Inflammatory macrophage (primary cell): ENCODE results near the gene TGFBR3.

Experiments
- DNase-seq, 2 donors: peaks; one replicate each; pipeline ENCODE4 v3.0.0-alpha.2; 2020 to 2022

Gene TGFBR3

DNA sequence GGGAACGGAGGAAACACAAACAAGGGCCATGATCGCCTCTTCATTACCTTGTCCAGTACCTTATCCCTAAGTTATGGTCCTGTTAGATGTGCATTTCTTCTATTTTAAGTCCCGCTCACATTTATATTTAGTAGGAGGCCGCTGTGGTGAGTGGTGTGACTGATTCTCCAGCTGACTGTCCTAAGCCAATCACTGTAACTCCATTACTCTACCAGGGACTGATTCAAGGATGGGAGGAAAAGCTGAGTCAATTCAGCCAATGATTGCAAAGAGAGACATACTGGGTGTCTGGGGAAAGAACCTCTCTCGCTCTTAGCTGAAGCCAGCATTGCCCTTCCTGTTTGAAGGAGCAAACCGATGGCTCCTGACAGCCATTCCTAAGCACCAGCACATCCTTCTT is 59.7 kb downstream of the TGFBR3 start:
- DNase-seq: no peak

DNA sequence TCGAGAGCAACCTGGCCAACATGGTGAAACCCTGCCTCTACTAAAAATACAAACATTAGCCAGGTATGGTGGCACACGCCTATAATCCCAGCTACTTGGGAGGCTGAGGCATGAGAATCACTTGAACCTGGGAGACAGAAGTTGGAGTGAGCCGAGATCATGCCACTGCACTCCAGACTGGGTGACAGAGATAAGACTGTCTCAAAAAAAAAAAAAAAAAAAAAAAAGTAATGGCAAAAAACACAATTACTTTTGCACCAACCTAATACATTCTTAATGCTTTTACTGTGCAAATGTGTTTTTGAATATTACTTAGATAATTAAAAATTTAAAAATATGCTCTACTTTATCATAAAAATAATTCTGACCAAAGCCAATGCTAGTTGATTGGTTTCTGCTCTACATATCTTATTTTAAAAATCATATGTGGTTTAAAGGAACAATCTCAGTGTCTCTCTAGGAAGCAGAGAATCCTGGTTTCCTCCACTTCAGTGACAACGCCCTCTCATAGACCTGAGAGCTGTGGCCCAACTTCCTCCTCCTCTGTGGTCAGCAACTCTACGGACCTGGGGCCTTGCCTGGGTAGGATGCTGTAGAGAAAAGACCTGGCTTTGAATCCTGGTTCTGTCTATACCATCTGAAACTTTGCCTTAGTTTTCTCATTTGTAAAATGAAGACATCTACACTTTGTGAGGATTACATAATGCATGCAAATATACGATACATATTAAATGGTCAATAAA is 64.7 kb downstream of the TGFBR3 start:
- no peak for DNase-seq

DNA sequence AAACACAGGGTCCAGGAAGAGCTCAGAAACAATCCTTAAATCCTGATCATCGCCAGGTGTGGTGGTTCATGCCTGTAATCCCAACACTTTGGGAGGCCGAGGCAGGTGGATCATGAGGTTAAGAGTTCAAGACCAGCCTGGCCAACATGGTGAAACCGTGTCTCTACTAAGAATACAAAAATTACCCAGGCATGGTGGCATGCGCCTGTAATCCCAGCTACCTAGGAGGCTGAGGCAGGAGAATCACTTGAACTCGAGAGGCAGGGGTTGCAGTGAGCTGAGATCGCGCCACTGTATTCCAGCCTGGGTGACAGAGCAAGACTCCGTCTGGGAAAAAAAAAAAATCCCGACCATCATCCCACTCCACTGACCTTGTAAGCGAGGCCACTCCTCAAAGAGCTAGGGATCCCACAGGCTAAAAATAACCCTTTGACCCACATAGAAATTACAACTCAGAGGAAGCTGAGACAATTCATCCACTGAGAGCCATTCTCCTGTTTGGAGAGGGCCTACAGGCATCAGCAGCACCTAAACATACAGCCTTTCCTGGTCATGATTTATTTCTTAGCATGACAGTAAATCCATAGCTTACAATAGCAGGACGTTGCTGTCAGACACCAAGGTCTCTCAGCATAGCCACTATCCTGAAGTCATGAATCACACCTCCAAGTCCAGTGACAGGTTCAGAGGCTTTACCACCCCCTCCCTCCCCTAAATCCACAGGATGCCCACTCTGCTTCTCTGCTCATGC is 66.7 kb downstream of the TGFBR3 start:
- DNase-seq: no peak

DNA sequence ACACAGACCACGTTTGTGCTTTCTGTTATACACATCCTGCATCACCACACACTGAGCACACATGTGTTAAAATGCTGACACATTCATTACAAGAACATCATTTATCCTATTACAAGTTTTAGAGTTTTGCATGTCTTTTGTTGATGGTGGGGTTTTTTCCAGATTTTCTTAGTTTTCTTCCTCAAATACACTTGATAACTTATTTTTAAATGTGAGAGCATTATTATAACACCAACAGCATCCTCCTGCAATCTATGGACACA is 67.3 kb downstream of the TGFBR3 start:
- no peak for DNase-seq

DNA sequence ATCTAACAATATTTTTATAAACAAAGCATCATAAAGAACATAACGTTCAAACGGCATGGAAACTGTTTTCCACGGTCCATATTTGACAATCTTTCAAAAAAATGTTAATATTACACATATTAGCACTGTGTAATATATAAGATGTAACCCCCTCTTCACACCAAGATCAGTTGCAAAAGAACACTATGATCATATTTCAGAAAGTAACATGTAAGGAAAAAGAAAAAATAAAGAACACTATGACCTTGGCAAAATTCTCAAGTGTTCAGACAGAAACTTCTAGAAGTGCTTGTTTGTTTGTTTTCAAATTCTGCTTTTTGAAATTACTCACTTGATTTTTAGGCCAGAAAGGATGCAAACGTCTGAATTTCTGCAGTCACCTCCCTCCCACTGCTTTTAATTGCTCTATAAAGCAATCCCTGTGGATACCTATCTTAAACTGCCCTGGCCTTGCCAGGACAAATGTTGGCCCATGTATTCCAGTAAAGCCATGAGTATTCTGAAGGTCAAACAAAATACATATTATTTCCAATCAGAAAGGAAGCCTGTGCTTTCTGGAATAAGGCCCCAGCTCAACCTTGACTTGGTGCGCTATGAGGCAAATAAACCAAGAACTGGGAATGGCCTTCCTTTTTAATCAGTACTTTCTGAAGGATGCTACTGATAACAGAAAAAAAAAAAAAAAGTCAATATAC is 68.6 kb downstream of the TGFBR3 start:
- DNase-seq: no peak

DNA sequence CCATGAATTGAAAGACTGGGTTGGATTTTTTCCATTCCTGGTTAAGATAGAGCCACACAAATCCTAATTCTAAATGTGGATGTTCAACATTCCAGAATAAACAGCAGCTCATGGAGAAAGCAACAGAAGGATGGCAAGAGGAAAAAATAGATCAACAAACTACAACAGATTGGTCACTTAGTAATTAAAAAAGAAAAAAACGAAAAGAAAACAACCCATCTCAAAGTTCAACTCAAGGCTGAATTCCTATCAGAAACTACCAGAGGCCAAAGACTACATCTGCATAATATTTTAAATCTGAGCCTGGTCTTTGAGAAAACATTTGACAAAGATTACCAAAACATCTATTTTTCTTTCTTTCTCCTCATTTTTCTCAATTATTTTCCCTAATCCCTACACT is 69.9 kb downstream of the TGFBR3 start:
- no peak for DNase-seq

DNA sequence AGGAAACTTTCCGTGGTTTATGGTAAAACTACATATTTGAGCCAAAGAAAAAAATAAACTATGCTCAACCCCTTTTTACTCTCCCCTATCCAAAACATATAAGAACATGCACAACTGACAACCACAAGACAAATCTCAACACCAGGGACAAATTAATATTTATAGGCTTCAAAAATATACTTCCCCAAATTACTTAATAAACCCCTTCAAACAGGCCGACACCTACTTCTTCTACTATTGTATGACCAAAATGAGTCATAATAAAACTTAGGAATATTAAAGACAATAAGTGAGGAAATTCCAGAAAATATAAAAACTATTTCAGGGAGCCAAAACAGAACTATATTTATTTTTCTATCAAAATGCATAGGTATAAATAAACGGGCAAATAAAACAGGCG is 71.5 kb downstream of the TGFBR3 start:
- DNase-seq: no peak

DNA sequence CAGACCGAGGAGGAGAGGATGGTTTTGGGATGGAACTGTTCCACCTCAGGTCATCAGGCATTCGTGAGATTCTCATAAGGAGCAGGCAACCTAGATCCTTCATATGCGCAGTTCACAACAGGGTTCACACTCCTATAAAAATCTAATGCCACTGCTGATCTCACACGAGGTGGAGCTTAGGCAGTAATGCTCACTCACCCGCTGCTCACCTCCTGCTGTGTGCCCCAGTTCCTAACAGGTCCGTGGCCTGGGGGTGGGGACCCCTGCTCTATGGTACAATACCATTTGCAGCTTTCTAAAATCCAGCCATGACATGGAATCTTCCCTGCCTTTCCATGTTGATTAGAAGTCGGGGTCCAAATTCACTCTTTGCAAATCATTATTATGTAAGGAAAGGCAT is 72.1 kb downstream of the TGFBR3 start:
- no peak for DNase-seq

DNA sequence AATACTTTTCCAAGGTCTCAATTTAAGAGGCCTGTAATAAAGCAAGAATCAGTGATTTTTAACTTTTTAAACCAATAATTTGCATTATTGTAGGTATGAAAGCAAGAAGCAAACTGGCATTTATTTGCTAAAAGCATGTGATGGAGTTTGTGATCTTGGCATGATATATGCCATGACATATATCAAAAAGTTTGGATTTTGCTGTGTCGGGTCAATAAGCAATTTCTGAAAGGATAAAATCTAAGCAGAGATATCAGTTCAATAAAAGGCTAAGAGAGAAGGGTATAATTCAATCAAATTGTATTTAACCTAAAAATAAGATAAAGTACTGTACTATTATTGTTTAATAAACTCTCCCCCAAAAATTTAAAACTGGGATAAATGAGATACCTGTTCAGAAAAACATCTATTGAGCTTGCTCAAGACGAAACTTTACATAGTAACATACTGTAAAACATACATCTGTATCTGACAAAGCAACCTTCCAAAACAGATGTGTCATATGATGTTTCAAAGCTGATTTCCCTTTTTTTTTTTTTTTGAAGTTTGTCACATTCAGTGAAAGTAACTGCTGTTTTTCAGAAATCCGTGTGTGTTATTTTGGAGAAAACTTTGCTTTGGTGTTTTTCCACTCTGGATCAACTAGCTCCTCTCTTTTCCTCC is 74.5 kb downstream of the TGFBR3 start:
- no peak for DNase-seq

DNA sequence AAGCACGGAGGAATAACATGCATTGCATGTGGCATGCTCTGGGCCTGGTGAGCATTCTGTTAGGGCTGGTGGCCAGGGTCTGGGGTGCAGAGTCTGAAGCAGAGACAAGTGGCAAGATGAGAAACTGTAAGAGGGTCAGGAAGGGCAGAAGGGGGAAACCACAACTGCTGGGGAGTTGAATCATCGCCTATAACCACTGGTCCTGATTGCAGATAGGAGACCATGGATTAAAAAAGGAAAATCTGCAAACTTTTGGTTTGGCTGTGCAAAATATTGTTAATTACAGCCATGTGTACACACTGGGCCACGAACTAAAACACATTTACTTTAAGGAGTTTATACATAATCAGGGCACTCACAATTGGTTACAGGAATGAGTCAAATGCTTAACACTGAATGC is 76.6 kb downstream of the TGFBR3 start:
- DNase-seq: no peak

DNA sequence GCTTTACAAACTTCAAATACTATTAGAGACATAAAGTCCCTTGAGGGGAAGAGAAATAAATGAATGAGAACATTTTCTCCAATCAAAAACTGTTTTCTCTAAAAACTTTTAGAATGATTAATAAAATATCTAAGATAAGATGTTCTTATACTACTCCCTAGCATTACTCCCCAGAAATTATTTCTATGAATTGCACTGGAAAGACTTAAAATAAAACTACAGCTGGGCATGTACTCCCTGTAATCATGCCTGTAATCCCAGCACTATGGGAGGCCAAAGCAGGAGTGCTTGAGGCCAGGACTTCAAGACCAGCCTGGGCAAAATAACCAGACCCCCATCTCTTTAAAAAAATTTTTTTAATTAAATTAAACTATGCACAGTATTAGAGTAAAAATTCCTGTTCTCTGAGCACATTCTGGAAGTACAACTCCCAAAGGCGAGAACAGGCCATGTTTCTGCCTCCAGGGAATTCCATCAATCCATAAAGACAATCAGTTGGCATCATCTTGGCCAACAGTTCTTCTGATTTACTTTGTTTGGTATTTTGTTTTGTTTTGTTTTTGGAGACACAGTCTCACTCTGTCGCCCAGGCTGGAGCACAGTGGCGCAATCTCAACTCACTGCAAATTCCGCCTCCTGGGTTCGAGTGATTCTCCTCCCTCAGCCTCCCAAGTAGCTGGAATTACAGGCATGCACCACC is 77.9 kb downstream of the TGFBR3 start:
- DNase-seq: no peak

DNA sequence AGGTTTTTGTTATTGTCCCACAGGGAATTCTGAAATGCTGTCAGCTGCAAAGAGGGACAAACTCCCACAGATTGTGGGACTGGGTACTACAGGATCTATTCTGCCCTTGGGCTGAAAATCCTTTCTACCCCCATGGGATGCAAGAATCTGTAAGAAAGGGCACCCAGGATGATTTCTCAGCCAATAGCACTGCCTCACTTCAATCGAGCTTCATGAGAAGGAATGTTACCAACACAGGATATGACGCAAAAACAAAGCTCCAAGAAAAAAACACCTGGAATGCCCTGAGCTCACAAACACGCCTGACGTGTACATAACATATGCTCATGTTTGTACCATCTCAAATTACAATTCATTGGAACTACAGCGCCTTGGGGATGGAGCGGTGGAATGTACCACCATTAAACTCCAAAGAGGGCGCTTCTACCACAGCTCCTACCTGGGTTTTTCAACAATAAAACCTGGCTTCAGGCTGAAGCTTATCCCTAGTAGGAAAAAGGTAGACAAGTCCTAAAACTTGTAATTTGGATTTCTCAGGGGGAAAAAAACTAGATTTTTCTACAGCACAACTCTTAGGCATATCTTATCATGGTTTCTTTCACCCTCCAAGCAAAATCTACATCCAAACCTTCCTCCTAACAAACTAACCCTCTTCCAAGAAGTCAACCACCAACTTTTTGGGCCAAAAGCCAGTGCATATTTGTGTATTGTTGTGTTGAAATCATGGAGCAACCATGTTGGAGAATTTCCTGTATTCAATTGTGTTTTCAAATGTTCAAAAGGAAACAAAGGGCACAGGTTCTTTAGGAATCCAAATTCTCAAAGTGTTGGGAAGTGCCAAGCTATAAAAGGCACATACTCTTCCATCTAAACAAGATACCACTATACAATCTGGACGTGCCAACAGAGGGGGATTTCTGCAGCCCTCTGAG is 78.9 kb downstream of the TGFBR3 start:
- no peak for DNase-seq

DNA sequence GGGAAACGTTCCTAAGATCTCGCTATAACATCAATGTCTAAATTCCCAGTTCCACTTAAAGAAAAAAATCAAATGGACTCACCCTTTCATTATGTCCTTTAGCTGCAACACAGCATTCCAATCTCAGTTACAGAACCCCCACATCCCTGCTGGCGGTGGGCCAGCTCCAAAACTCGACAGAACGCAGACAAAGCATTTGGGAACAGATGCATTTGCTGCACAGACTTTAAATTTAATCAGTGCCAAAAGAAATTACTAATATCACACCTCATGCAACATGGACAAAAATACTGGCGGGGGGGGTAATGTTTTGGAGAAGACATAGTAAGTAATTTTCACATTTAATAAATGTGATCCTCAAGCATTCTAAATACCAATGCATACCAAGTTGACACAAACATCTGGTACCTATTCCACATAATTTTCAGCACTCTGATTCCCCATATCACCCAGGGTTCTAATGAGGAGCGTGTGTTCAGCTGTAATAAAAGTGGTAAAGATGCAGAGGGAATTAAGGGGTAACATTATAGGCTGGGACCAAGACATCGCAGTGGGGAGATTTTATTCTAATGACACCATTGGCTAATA is 79.7 kb downstream of the TGFBR3 start:
- no peak for DNase-seq

DNA sequence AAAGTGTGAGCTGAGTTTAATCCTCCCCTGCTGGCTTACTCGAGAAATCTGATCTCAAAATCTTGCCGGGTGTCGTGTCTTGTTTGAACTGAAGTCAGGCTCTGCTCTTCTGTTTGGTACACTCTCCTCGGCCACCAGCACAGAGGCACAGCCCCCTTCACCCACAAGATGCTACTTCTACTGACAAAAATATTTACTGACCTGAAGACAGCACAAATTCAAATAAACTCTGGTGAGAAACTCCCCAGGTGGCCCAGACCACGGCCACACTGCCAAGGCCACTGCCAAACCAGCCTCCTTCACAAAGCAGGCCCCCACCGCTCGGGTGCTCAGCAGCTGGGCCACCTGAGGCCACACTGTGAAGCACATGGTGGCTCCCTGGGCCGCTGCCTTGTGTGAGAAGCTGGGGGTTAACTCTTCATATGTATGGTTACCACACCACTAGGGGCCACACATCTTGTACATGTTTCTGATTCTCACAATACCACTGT is 80.6 kb downstream of the TGFBR3 start:
- DNase-seq: no peak

DNA sequence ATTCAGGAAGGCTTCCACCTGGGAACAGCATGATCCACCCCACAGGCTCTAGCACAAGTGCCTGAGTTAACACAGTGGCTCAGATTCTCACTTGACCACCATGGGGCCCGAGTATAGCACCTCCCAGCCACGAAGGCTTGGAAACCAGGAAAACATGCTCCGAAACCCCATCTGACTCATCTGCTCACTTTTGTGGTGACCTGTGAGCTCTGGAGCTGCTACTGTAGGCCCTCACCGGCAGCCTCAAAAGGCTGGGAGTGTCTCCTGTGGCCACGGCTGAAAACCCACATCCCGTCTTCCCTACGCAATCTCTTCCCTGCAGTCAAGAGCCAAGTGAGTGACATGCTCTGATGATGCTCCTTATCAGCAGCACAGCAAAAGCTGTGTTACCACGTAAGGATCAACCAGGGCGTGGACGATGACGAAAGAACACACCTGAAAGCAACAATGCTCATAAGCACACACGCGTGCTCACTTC is 81.4 kb downstream of the TGFBR3 start:
- DNase-seq: no peak

DNA sequence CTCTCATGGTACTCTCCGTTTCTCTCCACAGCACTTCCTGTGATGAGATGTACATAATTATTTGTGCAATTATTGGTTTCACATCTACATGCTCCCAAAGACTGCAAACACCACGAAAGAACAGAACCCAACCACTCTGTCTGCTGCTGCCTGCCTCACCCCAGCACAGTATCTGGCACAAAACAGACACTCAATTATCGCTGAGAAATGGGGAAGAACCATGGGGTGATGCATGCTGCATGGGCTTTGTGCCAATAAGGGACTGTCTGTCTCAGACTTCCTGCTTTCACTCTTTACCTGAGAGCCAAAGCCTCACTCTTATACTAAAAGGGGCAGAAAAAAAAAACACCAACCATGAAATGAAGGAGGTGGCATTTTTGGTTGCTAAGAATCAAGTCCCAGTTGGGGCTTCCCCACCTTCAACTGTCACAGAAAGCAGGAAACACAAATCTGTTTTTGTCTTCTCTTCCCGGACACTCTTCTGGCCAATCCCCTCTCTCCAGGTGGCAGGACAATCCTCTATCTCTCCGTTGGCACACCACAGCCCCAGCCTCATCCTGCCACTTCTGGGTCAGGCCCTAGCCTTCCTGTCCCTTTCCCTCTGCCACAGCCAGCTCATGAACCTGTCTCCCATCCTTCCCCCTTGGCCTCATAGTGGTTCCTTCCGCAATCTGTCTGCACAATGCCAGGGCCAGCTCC is 82.0 kb downstream of the TGFBR3 start:
- DNase-seq: peak; percentile 21 to 24

DNA sequence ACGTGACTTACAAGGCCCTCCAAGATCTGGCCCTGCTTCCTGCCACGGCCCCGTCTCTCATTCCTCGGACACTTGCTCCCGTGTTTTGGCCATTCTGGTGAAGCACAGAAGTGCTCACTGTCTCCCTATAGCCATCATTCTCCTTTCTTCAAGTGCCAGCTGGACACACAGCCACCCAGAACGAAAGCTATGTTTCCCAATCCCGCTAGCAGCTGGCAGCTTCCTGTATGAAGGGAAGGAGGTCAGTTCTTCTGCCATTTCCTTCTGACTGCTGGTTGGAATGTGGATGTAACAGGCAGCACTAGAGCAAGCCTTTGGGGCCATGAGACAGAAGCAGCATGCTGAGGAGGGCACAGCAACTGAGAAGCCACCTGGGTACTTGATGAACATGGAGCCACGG is 82.8 kb downstream of the TGFBR3 start:
- no peak for DNase-seq

DNA sequence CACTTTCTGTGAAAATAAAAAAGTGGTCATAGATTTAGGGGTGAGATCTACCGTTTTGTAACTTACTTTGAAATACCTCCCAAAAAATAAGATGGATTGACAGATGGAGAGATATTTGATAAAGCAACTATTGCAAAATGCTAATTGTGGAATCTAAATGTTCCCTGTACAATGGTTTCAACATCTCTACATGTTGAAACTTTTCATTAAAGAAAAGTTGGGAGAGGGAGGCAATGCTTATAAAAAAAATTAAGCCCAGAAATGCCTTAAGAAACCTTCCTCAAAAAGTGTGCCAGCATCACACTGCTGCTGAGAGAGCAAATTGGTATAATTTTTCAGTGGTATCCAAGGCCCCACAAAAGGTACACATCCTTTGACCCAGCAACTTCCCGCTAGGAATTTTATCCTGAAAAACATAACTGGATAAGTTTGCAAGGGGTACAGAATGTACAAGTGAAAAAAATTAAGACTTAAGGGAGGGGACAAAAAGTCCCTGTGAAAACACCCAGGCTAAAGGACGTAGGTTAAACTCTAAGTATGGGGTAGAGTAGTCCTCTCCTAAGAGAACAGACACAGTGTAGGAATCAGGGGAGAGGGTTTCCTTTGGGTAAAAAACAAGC is 84.3 kb downstream of the TGFBR3 start:
- no peak for DNase-seq

DNA sequence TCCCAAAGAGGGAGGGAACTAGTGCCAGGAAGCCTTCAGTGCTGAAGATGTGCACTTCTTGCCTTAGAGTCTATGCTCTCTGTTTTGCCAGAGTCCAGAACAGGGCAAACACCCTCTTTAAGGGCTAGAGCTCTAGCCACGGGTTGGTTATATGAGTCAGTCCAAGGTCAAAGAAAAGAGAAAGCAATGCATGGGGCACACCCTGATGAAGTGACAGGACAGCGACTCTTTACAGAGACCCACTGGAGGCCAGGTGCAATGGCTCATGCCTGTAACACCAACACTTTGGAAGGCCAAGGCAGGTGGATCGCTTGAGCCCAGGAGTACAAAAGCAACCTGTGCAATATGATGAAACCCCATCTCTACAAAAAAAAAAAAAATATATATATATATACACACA is 86.1 kb downstream of the TGFBR3 start:
- DNase-seq: no peak

DNA sequence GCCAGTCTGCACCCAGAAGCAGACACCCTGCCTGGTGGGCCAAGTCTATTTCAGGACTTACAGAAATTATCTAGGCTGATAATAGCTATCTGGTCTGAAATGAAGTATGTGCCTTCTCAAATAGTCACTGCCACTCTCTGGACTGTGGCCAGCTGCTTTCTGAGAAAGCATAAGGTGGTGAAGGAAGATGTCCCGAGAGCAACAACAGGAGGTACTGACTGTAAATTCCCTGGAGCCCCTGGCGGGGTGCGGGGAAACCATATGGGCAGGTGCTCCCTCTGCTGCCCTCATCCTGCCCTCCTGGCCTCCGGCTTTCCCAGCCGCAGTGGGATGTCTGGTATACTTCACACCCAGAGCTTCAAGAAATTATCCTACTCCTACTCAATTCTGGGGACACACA is 86.8 kb downstream of the TGFBR3 start:
- no peak for DNase-seq
